WI38 (cell line): ENCODE results near the gene MYOM3.

Experiments used
- H3K4me3 ChIP-seq: 2 replicates; pipeline ENCODE4 v1.5.1; 2011; ENCODE audit warnings: low read depth, mild to moderate bottlenecking, control low read depth, low read length
- TF ChIP-seq, protein P1 (sequence below): IDR thresholded peaks from 2 replicates; pipeline ENCODE4 v1.5.1; 2012; ENCODE audit warnings: low read depth, mild to moderate bottlenecking, control low read depth, low read length

Gene MYOM3

DNA sequence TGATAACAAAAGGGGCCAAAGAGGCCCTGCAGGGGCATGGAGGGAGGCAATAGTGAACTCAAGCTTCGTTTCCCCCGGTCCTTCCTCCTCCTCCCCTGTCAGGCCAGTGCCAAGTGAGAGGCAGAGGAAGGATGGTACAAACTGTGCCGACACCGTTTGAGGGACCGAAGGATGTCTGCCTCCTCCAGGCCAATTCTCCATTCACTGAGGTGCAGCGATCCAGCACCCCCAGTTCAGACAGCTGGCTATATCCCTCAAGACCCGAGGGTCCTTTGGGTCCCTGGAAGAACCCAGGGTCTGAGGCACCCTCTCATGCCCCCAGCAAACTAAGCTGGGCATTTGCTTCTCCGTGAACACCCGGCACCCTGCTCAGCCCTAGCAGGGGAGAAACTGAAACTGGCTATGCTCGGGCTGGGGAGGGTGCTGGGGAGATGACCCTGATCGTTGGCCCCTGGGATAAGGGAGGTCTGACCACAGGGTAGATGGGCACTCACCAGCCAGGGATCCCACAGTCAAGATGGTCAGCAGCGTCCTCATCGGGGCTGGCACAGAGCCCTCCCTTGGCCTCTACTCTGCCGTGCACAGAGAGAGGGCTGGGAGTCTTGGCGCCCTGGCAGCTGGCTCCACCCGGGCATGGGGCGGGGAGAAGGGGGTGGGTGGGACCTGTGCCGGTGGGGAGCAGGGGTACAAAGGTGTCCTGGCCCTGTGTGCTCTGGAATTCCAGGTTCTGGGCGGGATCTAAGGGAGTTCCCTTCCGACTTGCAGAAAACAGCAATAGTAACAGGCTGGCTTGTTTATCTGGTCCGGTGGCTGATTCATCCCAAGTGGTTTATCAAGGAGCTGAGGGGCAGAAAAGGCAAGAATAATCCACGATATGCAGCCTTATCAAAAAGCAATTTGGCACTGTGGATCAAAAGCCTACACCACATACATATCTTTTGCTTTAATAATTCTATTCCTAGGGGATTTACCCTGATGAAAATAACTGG lies 30.9 kb upstream of the MYOM3 start, which contains the start of gene IL22RA1:
TSS of gene IL22RA1 (minus strand) at position 595 of the 989 bp plus-strand sequence. CDS start at position 537, 58 bp downstream.
- TF ChIP-seq, protein P1, sequence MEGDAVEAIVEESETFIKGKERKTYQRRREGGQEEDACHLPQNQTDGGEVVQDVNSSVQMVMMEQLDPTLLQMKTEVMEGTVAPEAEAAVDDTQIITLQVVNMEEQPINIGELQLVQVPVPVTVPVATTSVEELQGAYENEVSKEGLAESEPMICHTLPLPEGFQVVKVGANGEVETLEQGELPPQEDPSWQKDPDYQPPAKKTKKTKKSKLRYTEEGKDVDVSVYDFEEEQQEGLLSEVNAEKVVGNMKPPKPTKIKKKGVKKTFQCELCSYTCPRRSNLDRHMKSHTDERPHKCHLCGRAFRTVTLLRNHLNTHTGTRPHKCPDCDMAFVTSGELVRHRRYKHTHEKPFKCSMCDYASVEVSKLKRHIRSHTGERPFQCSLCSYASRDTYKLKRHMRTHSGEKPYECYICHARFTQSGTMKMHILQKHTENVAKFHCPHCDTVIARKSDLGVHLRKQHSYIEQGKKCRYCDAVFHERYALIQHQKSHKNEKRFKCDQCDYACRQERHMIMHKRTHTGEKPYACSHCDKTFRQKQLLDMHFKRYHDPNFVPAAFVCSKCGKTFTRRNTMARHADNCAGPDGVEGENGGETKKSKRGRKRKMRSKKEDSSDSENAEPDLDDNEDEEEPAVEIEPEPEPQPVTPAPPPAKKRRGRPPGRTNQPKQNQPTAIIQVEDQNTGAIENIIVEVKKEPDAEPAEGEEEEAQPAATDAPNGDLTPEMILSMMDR = no peak
- H3K4me3 ChIP-seq = peak within 1 kb of the TSS; percentile 37

DNA sequence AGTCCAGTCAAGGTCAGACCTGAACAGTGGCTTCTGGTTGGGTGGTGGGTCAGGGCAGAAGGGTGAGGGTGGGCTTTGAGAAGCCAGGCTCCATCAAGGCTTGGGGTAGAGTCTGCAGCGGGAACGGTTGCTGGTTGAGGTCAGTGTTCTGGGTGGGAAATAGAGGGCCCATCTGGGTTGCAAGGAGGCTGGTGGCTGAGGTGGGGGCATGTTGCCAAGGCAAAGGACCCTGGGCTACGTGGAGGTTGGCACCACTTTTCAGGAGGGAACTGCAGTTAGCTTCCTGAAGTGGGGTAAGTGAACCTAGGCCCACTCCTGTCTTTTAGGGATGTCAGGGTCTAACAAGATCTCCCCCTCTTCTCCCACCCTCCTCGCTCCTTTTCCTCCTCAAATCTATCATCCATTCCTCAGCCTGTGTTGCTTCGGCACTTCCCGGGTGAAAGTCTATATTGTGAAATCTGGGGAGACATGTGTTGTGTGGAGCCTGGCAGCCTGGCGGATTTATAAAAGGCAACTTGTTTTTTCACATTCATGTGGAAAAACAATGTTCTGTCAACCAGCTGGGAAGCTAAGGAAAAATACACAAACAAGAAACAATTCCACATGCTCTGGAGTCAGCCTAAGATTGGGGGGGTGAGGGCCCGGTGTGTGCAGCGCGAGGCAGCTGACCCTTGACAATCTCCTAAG lies 29.5 kb upstream of the MYOM3 start:
- TF ChIP-seq, protein P1 = no peak
- no peak overlapping the region for H3K4me3 ChIP-seq

DNA sequence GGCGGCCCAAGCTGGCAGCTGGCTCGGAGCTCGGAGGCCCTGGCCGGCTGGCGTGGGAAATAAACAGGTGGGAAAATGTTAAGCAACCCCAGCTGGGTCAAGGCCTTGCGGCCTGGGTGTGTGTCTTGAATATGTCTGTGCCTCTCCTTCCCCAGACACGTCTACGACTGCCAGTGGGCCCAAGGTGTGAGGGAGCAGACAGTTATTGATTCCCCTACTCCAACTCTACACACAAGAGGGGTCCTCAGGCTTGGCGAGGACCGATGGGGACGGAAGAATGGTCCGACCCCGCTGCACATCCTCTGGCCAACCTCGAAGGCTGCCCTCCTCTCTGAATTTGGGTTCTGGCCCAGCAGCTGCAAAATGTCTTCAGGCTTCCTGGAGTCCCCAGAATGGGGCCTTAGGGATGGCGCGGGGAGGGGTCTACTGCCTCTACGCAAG lies 28.8 kb upstream of the MYOM3 start:
- TF ChIP-seq, protein P1 = no peak

DNA sequence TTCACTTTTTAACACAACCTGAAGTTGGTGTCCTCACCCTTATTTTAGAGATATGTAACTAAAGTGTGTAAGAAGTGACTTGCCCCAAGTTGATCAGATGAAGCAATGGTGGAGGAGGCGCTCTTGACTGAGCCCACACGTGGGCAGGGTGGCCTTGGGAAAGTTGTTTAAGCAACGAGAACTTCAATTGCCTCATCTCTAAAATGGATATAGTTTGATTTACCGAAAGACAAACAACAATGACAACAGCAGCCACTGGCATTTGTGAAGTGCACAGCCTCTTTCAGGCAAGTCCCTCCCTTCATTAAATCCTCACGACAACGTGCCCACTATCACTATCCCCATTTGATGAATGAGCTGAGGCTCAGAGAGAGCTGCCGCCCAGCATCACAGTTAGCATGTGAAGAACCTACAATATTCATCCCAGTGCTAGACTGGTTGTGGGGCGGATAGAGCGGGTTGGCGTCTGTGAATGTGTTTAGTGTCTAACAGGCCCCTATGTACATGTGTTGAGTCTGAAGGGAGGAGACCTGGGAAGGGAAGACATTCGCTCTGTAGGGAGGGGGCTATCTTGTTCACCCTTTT lies 28.0 kb upstream of the MYOM3 start:
- TF ChIP-seq, protein P1 = no peak

More for the DNA sequence above, 28.8 kb upstream of the MYOM3 start:
- no peak overlapping the region for H3K4me3 ChIP-seq

DNA sequence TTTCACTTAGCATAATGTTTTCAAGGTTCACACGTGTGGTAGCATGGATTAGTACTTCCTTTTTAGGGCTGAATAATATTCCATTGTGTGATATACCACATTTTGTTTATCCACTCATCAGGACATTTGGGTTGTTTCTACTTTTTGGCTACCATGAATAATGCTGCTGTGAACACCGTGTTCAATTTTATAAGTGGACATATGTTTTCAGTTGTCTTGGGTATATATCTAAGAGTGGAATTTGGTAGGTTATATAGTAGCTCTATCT lies 27.2 kb upstream of the MYOM3 start:
- TF ChIP-seq, protein P1 = no peak
- no peak overlapping the region for H3K4me3 ChIP-seq

More for the DNA sequence above, 28.0 kb upstream of the MYOM3 start:
- no peak overlapping the region for H3K4me3 ChIP-seq

DNA sequence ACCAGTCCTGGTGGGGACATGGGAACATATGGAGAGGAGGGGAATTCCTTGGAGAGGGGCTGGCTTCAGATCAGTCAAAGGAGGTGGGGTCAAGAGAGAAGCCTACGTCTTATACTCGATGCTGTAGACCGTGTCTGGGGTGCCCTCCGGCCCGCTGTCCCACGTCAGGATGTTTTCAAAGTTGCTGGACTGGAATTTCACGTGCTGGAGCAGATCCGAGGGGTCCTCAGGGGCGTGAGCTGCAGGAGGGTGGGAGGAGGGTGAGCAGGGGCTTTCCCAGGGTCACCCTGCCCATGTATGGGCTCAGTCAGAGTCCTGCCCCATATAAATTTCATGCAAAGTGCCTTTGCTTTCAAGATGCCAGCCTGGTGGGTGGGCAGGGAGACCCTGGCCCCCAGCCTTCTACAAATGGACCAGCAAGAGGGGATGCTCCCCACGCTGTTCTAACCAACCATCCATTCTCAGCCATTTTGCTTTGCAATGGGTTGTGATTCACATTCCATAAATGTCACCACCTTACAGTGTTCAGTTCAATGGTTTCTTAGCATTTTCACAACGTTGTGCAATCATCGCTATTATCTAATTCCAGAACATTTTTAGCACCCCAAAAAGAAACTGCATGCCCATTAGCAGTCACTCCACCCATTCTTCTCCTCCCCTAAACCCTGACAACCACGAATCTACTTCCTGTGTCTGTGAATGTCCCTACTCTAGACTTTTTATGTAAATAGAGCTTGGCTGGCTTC lies 26.7 kb upstream of the MYOM3 start:
- H3K4me3 ChIP-seq = no peak overlapping the region
- TF ChIP-seq, protein P1 = no peak
